Mesothelial cell of epicardium (in vitro differentiated cells): ENCODE measurements around the gene PRKD3. TPM values are rescaled to one million over a fixed set of nuclear protein-coding genes. Genes with fewer than 3 reads are reported as not detected.
A peak's percentile ranks its signal among the peaks of the same experiment; 100 is the strongest.
"Not testable (repeated sequence)": the region's sequence is repeated elsewhere in the genome, so short reads cannot be mapped to it uniquely, and the experiment has no call there.

Experiments used
- DNase-seq, 2 experiments: peaks; one replicate each; pipeline ENCODE4 v3.0.0; 2021; ENCODE audit warnings: low spot score in 2 of 2; ENCODE audit not compliant: unreplicated experiment in 2 of 2
- H3K27ac Mint-ChIP-seq: 2 replicates; pipeline ENCODE4 v1.8.0; 2021; ENCODE audit warnings: mixed read lengths
- H3K27me3 Mint-ChIP-seq: 2 replicates; pipeline ENCODE4 v1.8.0; 2021; ENCODE audit warnings: low read depth, mixed read lengths
- H3K36me3 Mint-ChIP-seq: 2 replicates; pipeline ENCODE4 v1.8.0; 2021; ENCODE audit warnings: mixed read lengths
- H3K4me1 Mint-ChIP-seq: 2 replicates; pipeline ENCODE4 v1.8.0; 2021; ENCODE audit warnings: mixed read lengths
- H3K4me3 Mint-ChIP-seq: 2 replicates; pipeline ENCODE4 v1.8.0; 2021; ENCODE audit warnings: mild to moderate bottlenecking, moderate library complexity, mixed read lengths
- H3K9me3 Mint-ChIP-seq: 2 replicates; pipeline ENCODE4 v1.8.0; 2021; ENCODE audit warnings: mixed read lengths
- total RNA-seq: library from RNA; stranded (reverse); gene quantifications from 3 replicates; pipeline ENCODE4 v1.2.1, GENCODE V29; 2021
- TF ChIP-seq, protein P1 (sequence below): fragments of 200-600 bp; sonication (generic); IDR thresholded peaks from one replicate; pipeline ENCODE4 v1.5.0; 2021; ENCODE audit warnings: antibody characterized with exemption; ENCODE audit not compliant: unreplicated experiment

Gene PRKD3
- total RNA-seq, 1 donor from 2014 or later: 67.3 TPM

GRCh38 chr2:37300146-37300545 is 24.5 kb downstream of the PRKD3 start:
- no peak overlapping the region for H3K27ac Mint-ChIP-seq
- peaks cover 19% of the 10 kb centered on the region for H3K4me1 Mint-ChIP-seq

GRCh38 chr2:37297632-37298031 is 27.0 kb downstream of the PRKD3 start:
- Mint-ChIP-seq H3K9me3 (peaks cover 10% of the 10 kb centered on the region), H3K4me1 (peaks cover 19% of the 10 kb centered on the region), H3K36me3 (peaks cover 9% of the 10 kb centered on the region), H3K27ac (no peak overlapping the region), H3K27me3 (no peaks in the 10 kb centered on the region), H3K4me3 (no peak overlapping the region)
- DNase-seq: no peak
- TF ChIP-seq, protein P1, sequence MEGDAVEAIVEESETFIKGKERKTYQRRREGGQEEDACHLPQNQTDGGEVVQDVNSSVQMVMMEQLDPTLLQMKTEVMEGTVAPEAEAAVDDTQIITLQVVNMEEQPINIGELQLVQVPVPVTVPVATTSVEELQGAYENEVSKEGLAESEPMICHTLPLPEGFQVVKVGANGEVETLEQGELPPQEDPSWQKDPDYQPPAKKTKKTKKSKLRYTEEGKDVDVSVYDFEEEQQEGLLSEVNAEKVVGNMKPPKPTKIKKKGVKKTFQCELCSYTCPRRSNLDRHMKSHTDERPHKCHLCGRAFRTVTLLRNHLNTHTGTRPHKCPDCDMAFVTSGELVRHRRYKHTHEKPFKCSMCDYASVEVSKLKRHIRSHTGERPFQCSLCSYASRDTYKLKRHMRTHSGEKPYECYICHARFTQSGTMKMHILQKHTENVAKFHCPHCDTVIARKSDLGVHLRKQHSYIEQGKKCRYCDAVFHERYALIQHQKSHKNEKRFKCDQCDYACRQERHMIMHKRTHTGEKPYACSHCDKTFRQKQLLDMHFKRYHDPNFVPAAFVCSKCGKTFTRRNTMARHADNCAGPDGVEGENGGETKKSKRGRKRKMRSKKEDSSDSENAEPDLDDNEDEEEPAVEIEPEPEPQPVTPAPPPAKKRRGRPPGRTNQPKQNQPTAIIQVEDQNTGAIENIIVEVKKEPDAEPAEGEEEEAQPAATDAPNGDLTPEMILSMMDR: no peak

More at GRCh38 chr2:37300146-37300545, 24.5 kb downstream of the PRKD3 start:
- DNase-seq: no peak
- TF ChIP-seq, protein P1: no peak
- Mint-ChIP-seq H3K36me3 (peaks cover 9% of the 10 kb centered on the region), H3K9me3 (peaks cover 10% of the 10 kb centered on the region), H3K27me3 (no peaks in the 10 kb centered on the region), H3K4me3 (no peak overlapping the region)

GRCh38 chr2:37295469-37296073 is 29.1 kb downstream of the PRKD3 start:
- TF ChIP-seq, protein P1: no peak
- no peak for DNase-seq
- H3K27ac Mint-ChIP-seq: peak overlapping the region; percentile 70
- peaks cover 10% of the 10 kb centered on the region for H3K9me3 Mint-ChIP-seq
- peaks cover 24% of the 10 kb centered on the region for H3K36me3 Mint-ChIP-seq
- no peaks in the 10 kb centered on the region for H3K27me3 Mint-ChIP-seq
- no peak overlapping the region for H3K4me3 Mint-ChIP-seq
- H3K4me1 Mint-ChIP-seq: peaks cover 10% of the 10 kb centered on the region

- H3K4me1 Mint-ChIP-seq, H3K9me3 Mint-ChIP-seq, DNase-seq, H3K27ac Mint-ChIP-seq, H3K4me3 Mint-ChIP-seq, H3K27me3 Mint-ChIP-seq: not testable (repeated sequence)
- peaks cover 27% of the 10 kb centered on the region for H3K36me3 Mint-ChIP-seq
These were observed 29.8 kb downstream of the PRKD3 start for GRCh38 chr2:37294858-37295257.

DNA sequence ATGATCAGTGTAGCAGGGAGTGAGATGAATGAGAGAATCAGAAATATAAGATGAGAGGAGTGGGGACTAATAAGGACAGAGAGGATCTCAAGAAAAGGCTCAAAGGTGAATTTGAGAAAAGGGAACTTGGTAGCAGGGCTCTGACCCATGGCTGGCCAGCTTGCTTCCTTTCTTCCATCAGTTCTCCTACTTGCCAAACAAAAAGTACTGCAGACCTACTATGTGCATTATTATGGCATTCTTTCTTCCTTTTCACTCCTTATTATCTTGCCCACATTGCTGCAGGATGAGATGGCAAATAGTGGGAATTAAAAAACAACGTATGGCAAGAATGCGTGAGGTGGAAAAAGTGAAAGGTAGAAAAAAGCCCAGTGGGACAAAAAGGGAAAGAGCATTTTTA is 33.0 kb downstream of the PRKD3 start:
- no peak for DNase-seq
- H3K4me1 Mint-ChIP-seq: peaks cover 10% of the 10 kb centered on the region
- H3K36me3 Mint-ChIP-seq: peaks cover 33% of the 10 kb centered on the region
- TF ChIP-seq, protein P1: no peak
- no peaks in the 10 kb centered on the region for H3K27me3 Mint-ChIP-seq
- H3K4me3 Mint-ChIP-seq: no peak overlapping the region
- no peaks in the 10 kb centered on the region for H3K9me3 Mint-ChIP-seq
- no peak overlapping the region for H3K27ac Mint-ChIP-seq

GRCh38 chr2:37287966-37288365 is 36.7 kb downstream of the PRKD3 start:
- no peak for DNase-seq
- no peak overlapping the region for H3K4me3 Mint-ChIP-seq
- TF ChIP-seq, protein P1: no peak
- H3K4me1 Mint-ChIP-seq: peaks cover 4% of the 10 kb centered on the region
- no peaks in the 10 kb centered on the region for H3K9me3 Mint-ChIP-seq
- H3K27ac Mint-ChIP-seq: no peak overlapping the region
- peaks cover 34% of the 10 kb centered on the region for H3K36me3 Mint-ChIP-seq
- H3K27me3 Mint-ChIP-seq: no peaks in the 10 kb centered on the region
